Measurements from ENCODE around the gene KNDC1. TPM values are rescaled to one million over a fixed set of nuclear protein-coding genes. Genes with fewer than 3 reads are reported as not detected.

KNDC1 gene
- total RNA-seq, 3 donors from 2014 or later = 0.98 to 2.3 TPM; not detected in 1

GRCh38 chr10:133139551-133140065, 20.4 kb upstream of the KNDC1 start:
- DNase-seq (ENCODE audit: low spot score in 2 of 2) = peak in 1 of 2 donors; percentile 24
- TF ChIP-seq CTCF (IDR thresholded peaks at IDR 0.05) = no peak
- TF ChIP-seq POLR2AphosphoS5 (IDR thresholded peaks at IDR 0.05) = no peak
- no peak for TF ChIP-seq POLR2A (IDR thresholded peaks at IDR 0.05)
- intact Hi-C loops (cut with DNase I; ENCODE audit: low total_unique reads) = no loop called here

GRCh38 chr10:133140417-133141143, 19.4 kb upstream of the KNDC1 start:
- peak in 1 of 2 donors; percentile 43 for DNase-seq (ENCODE audit: low spot score in 2 of 2)
- no peak overlapping the region for H3K27ac ChIP-seq
- TF ChIP-seq POLR2AphosphoS5 (IDR thresholded peaks at IDR 0.05) (no peak), CTCF (IDR thresholded peaks at IDR 0.05) (no peak), POLR2A (IDR thresholded peaks at IDR 0.05) (no peak)
- no peak overlapping the region for H3K4me3 ChIP-seq
- no peaks in the 10 kb centered on the region for H3K4me1 ChIP-seq
- intact Hi-C loops (cut with DNase I; ENCODE audit: low total_unique reads) = no loop called here
- no peaks in the 10 kb centered on the region for H3K9me3 ChIP-seq
- H3K27me3 ChIP-seq = peaks cover 4 to 29% of the 10 kb centered on the region in 2 donors
- no peaks in the 10 kb centered on the region for H3K36me3 ChIP-seq

More at GRCh38 chr10:133139551-133140065, 20.4 kb upstream of the KNDC1 start:
- no peaks in the 10 kb centered on the region for H3K36me3 ChIP-seq
- no peak overlapping the region for H3K27ac ChIP-seq
- H3K27me3 ChIP-seq = peaks cover 4 to 29% of the 10 kb centered on the region in 2 donors
- no peaks in the 10 kb centered on the region for H3K4me1 ChIP-seq
- no peak overlapping the region for H3K4me3 ChIP-seq
- no peaks in the 10 kb centered on the region for H3K9me3 ChIP-seq

GRCh38 chr10:133141144-133141957, 18.7 kb upstream of the KNDC1 start:
- H3K27me3 ChIP-seq = peaks cover 4 to 29% of the 10 kb centered on the region in 2 donors
- intact Hi-C loops (cut with DNase I; ENCODE audit: low total_unique reads) = no loop called here
- no peak for TF ChIP-seq POLR2AphosphoS5 (IDR thresholded peaks at IDR 0.05)
- TF ChIP-seq CTCF (IDR thresholded peaks at IDR 0.05) = no peak
- no peak for TF ChIP-seq POLR2A (IDR thresholded peaks at IDR 0.05)

GRCh38 chr10:133141958-133142340, 18.1 kb upstream of the KNDC1 start:
- Histone ChIP-seq H3K27ac (no peak overlapping the region), H3K36me3 (no peaks in the 10 kb centered on the region), H3K27me3 (peaks cover 4 to 34% of the 10 kb centered on the region in 2 donors), H3K4me1 (no peaks in the 10 kb centered on the region), H3K9me3 (no peaks in the 10 kb centered on the region), H3K4me3 (no peak overlapping the region)
- TF ChIP-seq POLR2AphosphoS5 (IDR thresholded peaks at IDR 0.05) = no peak
- no peak for TF ChIP-seq POLR2A (IDR thresholded peaks at IDR 0.05)
- no peak for TF ChIP-seq CTCF (IDR thresholded peaks at IDR 0.05)
- DNase-seq (ENCODE audit: low spot score in 2 of 2) = peak in 1 of 2 donors; percentile 40
- intact Hi-C loops (cut with DNase I; ENCODE audit: low total_unique reads) = no loop called here

More at GRCh38 chr10:133141144-133141957, 18.7 kb upstream of the KNDC1 start:
- no peak overlapping the region for H3K27ac ChIP-seq
- peak in 1 of 2 donors; percentile 41 for DNase-seq (ENCODE audit: low spot score in 2 of 2)
- no peak overlapping the region for H3K4me3 ChIP-seq
- no peaks in the 10 kb centered on the region for H3K36me3 ChIP-seq
- H3K4me1 ChIP-seq = no peaks in the 10 kb centered on the region
- no peaks in the 10 kb centered on the region for H3K9me3 ChIP-seq
